Sigmoid colon (tissue), 7 donors: ENCODE data around the gene ATXN2. TPM values are rescaled to one million over a fixed set of nuclear protein-coding genes. Genes with fewer than 3 reads are reported as not detected.
A peak's percentile ranks its signal among the peaks of the same experiment; 100 is the strongest.

Experiments used
- DNase-seq: peaks from one replicate; pipeline ENCODE4 v3.0.0-alpha.2; 2019
- H3K27ac ChIP-seq, 4 donors: fragments of 200-600 bp; sonication (generic); one replicate each; pipeline ENCODE4 v1.5.1; 2016 to 2019; ENCODE audit warnings: mild to moderate bottlenecking in 1 of 4
- H3K27me3 ChIP-seq, 3 donors: fragments of 200-600 bp; sonication (generic); one replicate each; pipeline ENCODE4 v1.5.1; 2019; ENCODE audit warnings: mild to moderate bottlenecking in 1 of 3
- H3K36me3 ChIP-seq, 4 donors: fragments of 200-600 bp; sonication (generic); one replicate each; pipeline ENCODE4 v1.5.1; 2016 to 2019
- H3K4me1 ChIP-seq, 4 donors: fragments of 200-600 bp; sonication (generic); one replicate each; pipeline ENCODE4 v1.5.1; 2017 to 2019
- H3K4me3 ChIP-seq, 4 donors: fragments of 200-600 bp; sonication (generic); one replicate each; pipeline ENCODE4 v1.5.1; 2017 to 2019; ENCODE audit warnings: mild to moderate bottlenecking in 2 of 4, moderate library complexity in 1 of 4
- H3K9me3 ChIP-seq, 4 donors: fragments of 200-600 bp in 3 of 4; sonication (generic) in 3 of 4; one replicate each; pipeline versions ENCODE4 v1.5.1 to v1.6.1; 2013 to 2019
- CTCF ChIP-seq, 4 experiments: fragments of 450-650 bp in 3 of 4; fragments of 200-600 bp in 1 of 4; IDR thresholded peaks; one replicate each; pipeline ENCODE4 v1.5.1; 2016 to 2019; ENCODE audit warnings: antibody characterized with exemption in 4 of 4, mild to moderate bottlenecking in 3 of 4, moderate library complexity in 2 of 4
- EP300 ChIP-seq, 4 donors: sonication (generic); formaldehyde crosslinking; IDR thresholded peaks; one replicate each; pipeline ENCODE4 v1.6.1; 2017; ENCODE audit warnings: antibody characterized with exemption in 4 of 4
- POLR2A ChIP-seq, 2 donors: fragments of 450-650 bp; IDR thresholded peaks; one replicate each; pipeline ENCODE4 v1.6.1; 2016; ENCODE audit warnings: antibody characterized with exemption in 2 of 2, mild to moderate bottlenecking in 2 of 2, moderate library complexity in 2 of 2
- POLR2AphosphoS5 ChIP-seq, 4 donors: sonication (generic); formaldehyde crosslinking; IDR thresholded peaks; one replicate each; pipeline ENCODE4 v1.6.1; 2017; ENCODE audit warnings: antibody characterized with exemption in 4 of 4
- WGBS, 2 donors: extraction: QIAGEN DNeasy Blood & Tissue Kit; methylation state at CpG; one replicate each; pipeline ENCODE4 v1.1.7; 2013; 5-methylcytosine and 5-hydroxymethylcytosine counted together
- intact Hi-C: fragments of 100-400 bp; cut with DNase I; formaldehyde crosslinking; loops from one replicate; pipeline ENCODE4 v1.15.1; 2023
- polyA plus RNA-seq, 3 donors: library from polyadenylated mRNA; stranded (reverse); fragments of 200-250 nt; gene quantifications; one replicate each; pipeline ENCODE4 v1.2.3, GENCODE V29; 2013
- total RNA-seq, 4 donors: library from RNA; depleted of rRNA; stranded (reverse); fragments of >200 nt; gene quantifications; one replicate each; pipeline ENCODE4 v1.1.0, GENCODE V29; 2016
- donor health status: healthy with polysubstance abuse.
- donor health status: Bipolar disorder and iron deficiency.
- donor health status: healthy.

The ATXN2 gene
- total and polyA plus RNA-seq, 7 donors, result 6.5 to 119 (median 42.5) TPM

- H3K4me1 ChIP-seq, result peaks cover 0 to 44% (median 32%) of the 10 kb centered on the region in 4 donors
- TF ChIP-seq CTCF (IDR thresholded peaks at IDR 0.05) (peak in 1 of 4 experiments; percentile 15), POLR2A (IDR thresholded peaks at IDR 0.05) (no peak), EP300 (IDR thresholded peaks at IDR 0.05) (no peak), POLR2AphosphoS5 (IDR thresholded peaks at IDR 0.05) (peak in 3 of 4 donors; percentile 55 to 68 (median 57))
- H3K36me3 ChIP-seq, result peaks cover 0 to 65% (median 27%) of the 10 kb centered on the region in 4 donors
- peak overlapping the region; percentile 60 to 78 (median 72) for H3K27ac ChIP-seq
- no peaks in the 10 kb centered on the region for H3K27me3 ChIP-seq
- peak; percentile 87 for DNase-seq
- no peaks in the 10 kb centered on the region for H3K9me3 ChIP-seq
- 50 to 79% methylated on average over 11 of the region's 11 CpGs for WGBS, 2 donors
- intact Hi-C loops, result no loop called here
- H3K4me3 ChIP-seq, result no peak overlapping the region
Measured at GRCh38 chr12:111444925-111445725, 154.0 kb downstream of the ATXN2 start.

GRCh38 chr12:111444314-111444924 is 154.7 kb downstream of the ATXN2 start:
- Histone ChIP-seq H3K4me3 (no peak overlapping the region), H3K4me1 (peaks cover 0 to 49% (median 38%) of the 10 kb centered on the region in 4 donors), H3K9me3 (no peaks in the 10 kb centered on the region), H3K27me3 (no peaks in the 10 kb centered on the region), H3K36me3 (peaks cover 0 to 58% (median 27%) of the 10 kb centered on the region in 4 donors), H3K27ac (peak overlapping the region; percentile 60 to 78 (median 72))
- TF ChIP-seq POLR2AphosphoS5 (IDR thresholded peaks at IDR 0.05), result no peak
- TF ChIP-seq EP300 (IDR thresholded peaks at IDR 0.05), result no peak
- no peak for TF ChIP-seq POLR2A (IDR thresholded peaks at IDR 0.05)
- TF ChIP-seq CTCF (IDR thresholded peaks at IDR 0.05), result no peak
- whole genome bisulfite sequencing, 2 donors, result 69 to 88% methylated on average over 8 of the region's 8 CpGs
- no peak for DNase-seq
- intact Hi-C loops, result no loop called here

- intact Hi-C loops, result no loop called here
- WGBS, 2 donors, result 83 to 86% methylated on average over 7 of the region's 7 CpGs
- no peaks in the 10 kb centered on the region for H3K9me3 ChIP-seq
- H3K36me3 ChIP-seq, result peaks cover 0 to 50% (median 27%) of the 10 kb centered on the region in 4 donors
- no peaks in the 10 kb centered on the region for H3K27me3 ChIP-seq
- TF ChIP-seq POLR2A (IDR thresholded peaks at IDR 0.05) (no peak), POLR2AphosphoS5 (IDR thresholded peaks at IDR 0.05) (no peak), CTCF (IDR thresholded peaks at IDR 0.05) (no peak), EP300 (IDR thresholded peaks at IDR 0.05) (no peak)
- DNase-seq, result peak; percentile 61
- peaks cover 0 to 44% (median 42%) of the 10 kb centered on the region in 4 donors for H3K4me1 ChIP-seq
- no peak overlapping the region for H3K4me3 ChIP-seq
- peak overlapping the region in 3 of 4 donors; percentile 37 to 78 (median 77) for H3K27ac ChIP-seq
Measured at GRCh38 chr12:111443586-111443985, 155.5 kb downstream of the ATXN2 start.

GRCh38 chr12:111443086-111443485 is 156.0 kb downstream of the ATXN2 start:
- DNase-seq, result peak; percentile 48
- WGBS, 2 donors, result 93 to 94% methylated on average over 7 of the region's 7 CpGs

More at GRCh38 chr12:111443086-111443485, 156.0 kb downstream of the ATXN2 start:
- Histone ChIP-seq H3K4me3 (no peak overlapping the region), H3K27me3 (no peaks in the 10 kb centered on the region), H3K9me3 (no peaks in the 10 kb centered on the region), H3K36me3 (peaks cover 0 to 45% (median 23%) of the 10 kb centered on the region in 4 donors), H3K27ac (peak overlapping the region; percentile 37 to 78 (median 61)), H3K4me1 (peaks cover 0 to 48% (median 44%) of the 10 kb centered on the region in 4 donors)
- TF ChIP-seq POLR2AphosphoS5 (IDR thresholded peaks at IDR 0.05), result no peak
- TF ChIP-seq EP300 (IDR thresholded peaks at IDR 0.05), result no peak
- no peak for TF ChIP-seq POLR2A (IDR thresholded peaks at IDR 0.05)
- no peak for TF ChIP-seq CTCF (IDR thresholded peaks at IDR 0.05)
- intact Hi-C loops, result no loop called here
